Vein endothelial cell (primary cell): Measurements from ENCODE around the gene SATB2. TPM values are rescaled to one million over a fixed set of nuclear protein-coding genes. Genes with fewer than 3 reads are reported as not detected.

Experiments
- total RNA-seq: library from RNA; depleted of rRNA; stranded (reverse); fragments of >200 nt; gene quantifications from 2 replicates; pipeline ENCODE4 v1.2.3, GENCODE V29; 2012

Gene SATB2
- 1.3 and 1.5 TPM in 2 replicates for total RNA-seq

GRCh38 chr2:199457147-199458008 lies at the start of gene SATB2:
Gene SATB2, minus strand, starts transcription at chr2:199457939. Its CDS starts 1,902 bp downstream, at chr2:199456037.

